Omental fat pad (tissue), 4 donors: ENCODE data around the gene LYRM2. TPM values are rescaled to one million over a fixed set of nuclear protein-coding genes. Genes with fewer than 3 reads are reported as not detected.

Experiments
- ATAC-seq: fragments of 150-250 bp; one replicate; pipeline ENCODE4 v1.9.1; 2016; ENCODE audit warnings: mild to moderate bottlenecking, moderate library complexity; ENCODE audit not compliant: low FRiP score
- DNase-seq: peaks from one replicate; pipeline ENCODE4 v3.0.0-alpha.2; 2019; ENCODE audit warnings: low spot score
- total RNA-seq, 4 donors: library from RNA; depleted of rRNA; stranded (reverse); fragments of >200 nt; gene quantifications; one replicate each; pipeline ENCODE4 v1.1.0, GENCODE V29; 2016
- TF ChIP-seq, protein P1 (sequence below), 3 donors: fragments of 450-650 bp; IDR thresholded peaks; one replicate each; pipeline ENCODE4 v1.5.1; 2016 to 2017; ENCODE audit warnings: antibody characterized with exemption in 3 of 3, mild to moderate bottlenecking in 3 of 3, moderate library complexity in 2 of 3

The LYRM2 gene
- total RNA-seq, 4 donors from 2014 or later, result 12.7 to 21.3 (median 20.3) TPM

DNA sequence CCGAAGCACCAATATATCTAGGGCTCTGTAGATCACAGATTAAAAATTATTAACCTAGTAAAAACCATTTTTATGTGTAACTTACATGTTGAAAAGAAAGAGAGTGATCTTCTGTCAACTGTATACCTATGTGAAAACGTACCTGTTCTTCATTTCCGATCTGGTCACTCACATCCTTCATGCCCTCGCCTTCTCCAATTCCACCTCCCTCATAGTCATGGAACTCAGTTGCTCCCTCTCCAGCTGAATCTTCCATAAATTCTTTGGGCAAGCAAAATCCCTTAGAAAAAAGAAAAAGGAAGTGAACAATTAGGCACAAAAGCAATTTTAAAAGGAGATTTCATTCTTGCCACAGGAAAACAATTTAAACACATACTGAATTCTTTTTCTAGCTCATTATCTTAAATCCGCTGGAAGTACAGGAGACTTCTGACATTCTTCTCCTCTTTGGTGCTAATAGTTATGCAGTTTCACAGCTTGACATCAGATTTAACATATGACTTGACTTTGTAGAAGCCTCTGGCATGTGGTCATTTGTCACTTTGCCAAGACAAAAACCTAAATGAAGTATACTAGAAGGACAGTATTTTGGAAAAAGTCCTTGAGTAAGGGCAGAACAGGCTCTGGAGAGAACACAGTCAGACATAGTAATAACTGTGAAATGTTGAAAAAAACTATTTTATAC is 29.5 kb upstream of the LYRM2 start:
- DNase-seq (no peak), ATAC-seq (no peak)
- TF ChIP-seq, protein P1, sequence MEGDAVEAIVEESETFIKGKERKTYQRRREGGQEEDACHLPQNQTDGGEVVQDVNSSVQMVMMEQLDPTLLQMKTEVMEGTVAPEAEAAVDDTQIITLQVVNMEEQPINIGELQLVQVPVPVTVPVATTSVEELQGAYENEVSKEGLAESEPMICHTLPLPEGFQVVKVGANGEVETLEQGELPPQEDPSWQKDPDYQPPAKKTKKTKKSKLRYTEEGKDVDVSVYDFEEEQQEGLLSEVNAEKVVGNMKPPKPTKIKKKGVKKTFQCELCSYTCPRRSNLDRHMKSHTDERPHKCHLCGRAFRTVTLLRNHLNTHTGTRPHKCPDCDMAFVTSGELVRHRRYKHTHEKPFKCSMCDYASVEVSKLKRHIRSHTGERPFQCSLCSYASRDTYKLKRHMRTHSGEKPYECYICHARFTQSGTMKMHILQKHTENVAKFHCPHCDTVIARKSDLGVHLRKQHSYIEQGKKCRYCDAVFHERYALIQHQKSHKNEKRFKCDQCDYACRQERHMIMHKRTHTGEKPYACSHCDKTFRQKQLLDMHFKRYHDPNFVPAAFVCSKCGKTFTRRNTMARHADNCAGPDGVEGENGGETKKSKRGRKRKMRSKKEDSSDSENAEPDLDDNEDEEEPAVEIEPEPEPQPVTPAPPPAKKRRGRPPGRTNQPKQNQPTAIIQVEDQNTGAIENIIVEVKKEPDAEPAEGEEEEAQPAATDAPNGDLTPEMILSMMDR (IDR thresholded peaks at IDR 0.05), result no peak

DNA sequence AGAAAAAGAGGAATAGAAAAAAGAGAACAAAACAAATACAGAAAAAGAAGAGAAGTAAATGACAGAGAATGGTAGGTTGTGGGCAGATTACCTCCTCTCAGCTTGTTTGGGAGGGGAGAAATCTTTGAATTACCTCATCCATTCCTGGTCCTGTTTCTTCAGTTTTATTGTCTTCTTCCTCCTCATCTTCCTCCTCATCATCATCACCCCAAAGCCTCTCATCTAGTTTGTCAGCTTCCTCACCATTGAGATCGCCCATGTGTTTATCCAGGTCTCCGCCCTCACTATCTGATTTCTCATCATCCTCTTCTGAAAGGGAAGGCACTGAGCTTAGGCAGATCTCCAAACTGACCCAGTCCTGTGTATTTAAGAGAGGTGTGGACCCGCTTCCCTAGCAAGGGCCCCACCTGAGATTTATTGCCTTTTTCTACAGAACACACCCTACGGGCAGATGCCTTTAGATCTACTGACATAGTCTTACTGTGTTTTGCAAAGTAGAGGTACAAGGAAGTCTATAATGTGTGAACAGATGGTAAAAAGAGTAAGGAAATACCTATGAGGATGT is 24.2 kb upstream of the LYRM2 start:
- DNase-seq (no peak), ATAC-seq (no peak)
- TF ChIP-seq, protein P1 (IDR thresholded peaks at IDR 0.05), result no peak

DNA sequence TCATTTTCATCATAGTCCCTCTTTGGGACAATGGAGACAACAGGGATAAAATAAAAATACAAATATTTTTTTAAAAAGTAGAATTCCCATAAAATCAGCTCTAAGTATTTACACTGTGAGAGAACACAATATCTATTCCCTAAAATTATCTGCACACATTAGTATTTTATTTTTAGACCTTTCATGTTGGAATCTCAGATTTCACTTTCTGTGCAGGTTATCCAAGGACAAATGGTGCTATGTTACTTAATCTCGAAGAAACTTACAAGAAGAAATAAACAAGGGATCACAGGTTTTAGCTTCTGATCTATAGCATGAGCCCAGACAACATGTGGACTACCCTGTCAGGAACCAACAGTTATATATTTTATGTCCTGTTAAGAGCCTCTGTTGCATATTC is 23.0 kb upstream of the LYRM2 start:
- ATAC-seq, result no peak
- DNase-seq, result no peak
- TF ChIP-seq, protein P1 (IDR thresholded peaks at IDR 0.05), result no peak

DNA sequence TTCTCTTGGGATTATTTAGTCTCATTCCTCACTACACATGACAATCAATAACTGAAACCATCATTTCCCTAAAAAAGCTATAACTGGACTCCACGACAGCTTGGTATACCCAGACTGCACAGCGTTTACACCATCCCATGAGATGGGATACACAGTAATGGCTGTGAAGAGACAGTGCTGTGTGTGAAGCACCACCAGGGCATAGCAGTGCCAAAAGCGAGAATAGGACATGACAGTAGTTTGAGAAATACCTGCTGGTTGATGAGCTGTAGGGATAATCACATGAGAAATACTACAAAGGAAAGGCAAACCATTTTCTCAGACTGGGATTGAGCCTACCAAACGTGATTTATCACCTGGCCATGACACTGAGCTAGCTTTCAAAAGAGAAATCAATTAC is 22.4 kb upstream of the LYRM2 start:
- TF ChIP-seq, protein P1 (IDR thresholded peaks at IDR 0.05), result no peak
- DNase-seq, result no peak
- ATAC-seq, result no peak

DNA sequence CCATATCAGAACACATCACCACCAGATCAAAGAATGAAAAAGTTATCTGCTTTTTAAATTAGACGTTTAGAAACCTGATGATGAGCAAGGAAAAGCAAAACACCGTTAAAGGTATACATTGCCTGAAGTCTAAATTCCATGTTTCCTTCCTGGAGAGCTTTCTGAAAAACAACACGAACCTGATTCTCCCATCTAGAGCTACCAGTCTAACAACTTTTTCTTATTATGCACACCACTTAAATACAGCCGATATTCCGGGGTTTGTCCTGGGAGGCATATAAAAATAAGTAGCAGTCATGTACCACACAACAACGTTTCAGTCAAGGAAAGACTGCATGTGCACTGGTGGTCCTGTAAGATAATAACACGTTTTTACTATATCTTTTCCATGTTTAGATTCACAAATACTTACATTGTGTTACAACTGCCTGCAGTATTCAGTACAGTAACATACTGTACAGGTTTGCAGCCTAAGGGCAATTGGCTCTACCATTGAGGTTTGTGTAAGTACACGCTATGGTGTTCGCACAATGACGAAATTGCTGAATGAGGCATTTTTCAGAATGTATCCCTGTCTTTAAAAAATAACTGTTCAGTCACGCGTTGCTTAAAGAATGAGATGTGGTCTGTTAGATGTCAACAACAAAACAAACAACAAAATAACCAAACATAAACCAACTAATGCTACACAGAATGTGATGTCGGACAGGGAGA is 19.1 kb upstream of the LYRM2 start:
- ATAC-seq, result no peak
- DNase-seq, result no peak
- TF ChIP-seq, protein P1 (IDR thresholded peaks at IDR 0.05), result no peak

DNA sequence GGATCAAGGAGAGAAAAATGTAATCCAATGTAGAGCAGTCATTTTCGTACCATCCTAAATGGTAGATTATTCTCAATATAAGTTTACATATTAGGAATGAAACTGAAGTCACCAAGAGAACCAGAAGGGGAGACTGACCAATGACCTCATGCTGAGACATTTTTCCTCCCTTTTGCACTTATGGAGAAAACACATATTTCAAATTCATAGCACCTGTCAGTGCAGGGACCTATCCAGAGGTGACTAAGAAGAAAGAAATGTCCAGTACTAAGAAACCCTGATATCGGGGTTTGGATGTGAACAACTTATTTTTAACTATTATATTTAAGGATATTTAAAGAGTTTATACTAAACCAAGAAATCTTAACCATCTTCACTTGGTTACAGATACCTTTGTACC is 16.6 kb upstream of the LYRM2 start:
- TF ChIP-seq, protein P1 (IDR thresholded peaks at IDR 0.05), result no peak
- ATAC-seq (peak; percentile 44), DNase-seq (no peak)
